ENCODE results near the gene TEX54.

The TEX54 gene

GRCh38 chr11:62786318-62787004 is 46.2 kb downstream of the TEX54 start:
- DNase-seq, result peak; percentile 70

GRCh38 chr11:62782753-62783152 is 49.9 kb downstream of the TEX54 start:
- no peak for DNase-seq
